Cardiac fibroblast (primary cell): ENCODE measurements around the gene PRDM1.

Source experiments
- DNase-seq, 2 donors: peaks; one replicate each; pipeline versions ENCODE4 v3.0.0 to v3.0.0-alpha.2; 2010; ENCODE audit warnings: low read depth in 2 of 2
- H3K4me3 ChIP-seq, 2 donors: replicated peaks in 1 of 2; 1 replicate in 1 of 2; 2 replicates in 1 of 2; pipeline ENCODE4 v1.5.1; 2011; ENCODE audit warnings: low read depth in 2 of 2, low read length in 2 of 2, mild to moderate bottlenecking in 2 of 2, moderate library complexity in 1 of 2
- TF ChIP-seq, protein P1 (sequence below): IDR thresholded peaks from one replicate; pipeline ENCODE4 v1.5.1; 2011; ENCODE audit warnings: low read depth, mild to moderate bottlenecking, low read length, inconsistent platforms

Gene PRDM1

DNA sequence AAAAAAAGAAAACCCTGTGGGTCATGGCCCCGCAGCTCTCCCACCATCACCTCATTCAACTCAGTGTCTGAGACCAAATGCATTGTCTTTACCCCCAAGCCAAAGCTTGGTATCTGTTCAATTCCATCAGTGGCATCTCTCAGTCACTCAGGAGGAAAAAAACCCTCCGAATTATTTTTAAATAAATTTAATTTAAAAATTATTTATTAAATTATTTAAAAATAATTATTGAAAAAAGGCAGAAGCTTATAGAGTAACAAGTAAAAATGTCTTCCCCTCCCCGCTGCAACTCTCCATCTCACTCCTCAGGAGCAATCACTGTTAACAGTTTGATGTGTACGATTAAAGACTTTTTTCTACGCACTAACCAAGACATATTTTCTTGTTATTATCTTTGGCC is 50.7 kb downstream of the PRDM1 start:
- TF ChIP-seq, protein P1, sequence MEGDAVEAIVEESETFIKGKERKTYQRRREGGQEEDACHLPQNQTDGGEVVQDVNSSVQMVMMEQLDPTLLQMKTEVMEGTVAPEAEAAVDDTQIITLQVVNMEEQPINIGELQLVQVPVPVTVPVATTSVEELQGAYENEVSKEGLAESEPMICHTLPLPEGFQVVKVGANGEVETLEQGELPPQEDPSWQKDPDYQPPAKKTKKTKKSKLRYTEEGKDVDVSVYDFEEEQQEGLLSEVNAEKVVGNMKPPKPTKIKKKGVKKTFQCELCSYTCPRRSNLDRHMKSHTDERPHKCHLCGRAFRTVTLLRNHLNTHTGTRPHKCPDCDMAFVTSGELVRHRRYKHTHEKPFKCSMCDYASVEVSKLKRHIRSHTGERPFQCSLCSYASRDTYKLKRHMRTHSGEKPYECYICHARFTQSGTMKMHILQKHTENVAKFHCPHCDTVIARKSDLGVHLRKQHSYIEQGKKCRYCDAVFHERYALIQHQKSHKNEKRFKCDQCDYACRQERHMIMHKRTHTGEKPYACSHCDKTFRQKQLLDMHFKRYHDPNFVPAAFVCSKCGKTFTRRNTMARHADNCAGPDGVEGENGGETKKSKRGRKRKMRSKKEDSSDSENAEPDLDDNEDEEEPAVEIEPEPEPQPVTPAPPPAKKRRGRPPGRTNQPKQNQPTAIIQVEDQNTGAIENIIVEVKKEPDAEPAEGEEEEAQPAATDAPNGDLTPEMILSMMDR, result no peak
- no peak for DNase-seq
- H3K4me3 ChIP-seq, result no peak overlapping the region

DNA sequence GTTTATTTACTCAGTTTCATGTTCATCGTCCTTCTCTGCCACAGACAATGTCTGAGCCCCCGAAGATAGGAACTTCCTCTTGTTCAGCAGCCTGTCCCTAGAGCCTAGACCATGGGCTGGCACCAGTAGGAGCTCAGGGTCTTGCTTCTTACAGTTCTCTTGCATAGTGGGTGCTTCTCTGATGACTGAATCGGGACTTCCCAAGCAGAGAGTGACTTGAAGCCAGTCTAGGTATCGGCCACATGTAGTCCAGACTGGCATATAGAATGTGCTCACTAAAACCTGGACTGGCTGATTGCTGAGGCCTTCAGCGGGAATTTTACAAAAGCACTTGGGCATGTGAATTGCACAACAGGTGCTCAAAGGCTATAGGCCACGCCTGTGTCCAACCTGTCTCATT is 52.0 kb downstream of the PRDM1 start:
- no peak overlapping the region for H3K4me3 ChIP-seq
- TF ChIP-seq, protein P1, result no peak
- no peak for DNase-seq

DNA sequence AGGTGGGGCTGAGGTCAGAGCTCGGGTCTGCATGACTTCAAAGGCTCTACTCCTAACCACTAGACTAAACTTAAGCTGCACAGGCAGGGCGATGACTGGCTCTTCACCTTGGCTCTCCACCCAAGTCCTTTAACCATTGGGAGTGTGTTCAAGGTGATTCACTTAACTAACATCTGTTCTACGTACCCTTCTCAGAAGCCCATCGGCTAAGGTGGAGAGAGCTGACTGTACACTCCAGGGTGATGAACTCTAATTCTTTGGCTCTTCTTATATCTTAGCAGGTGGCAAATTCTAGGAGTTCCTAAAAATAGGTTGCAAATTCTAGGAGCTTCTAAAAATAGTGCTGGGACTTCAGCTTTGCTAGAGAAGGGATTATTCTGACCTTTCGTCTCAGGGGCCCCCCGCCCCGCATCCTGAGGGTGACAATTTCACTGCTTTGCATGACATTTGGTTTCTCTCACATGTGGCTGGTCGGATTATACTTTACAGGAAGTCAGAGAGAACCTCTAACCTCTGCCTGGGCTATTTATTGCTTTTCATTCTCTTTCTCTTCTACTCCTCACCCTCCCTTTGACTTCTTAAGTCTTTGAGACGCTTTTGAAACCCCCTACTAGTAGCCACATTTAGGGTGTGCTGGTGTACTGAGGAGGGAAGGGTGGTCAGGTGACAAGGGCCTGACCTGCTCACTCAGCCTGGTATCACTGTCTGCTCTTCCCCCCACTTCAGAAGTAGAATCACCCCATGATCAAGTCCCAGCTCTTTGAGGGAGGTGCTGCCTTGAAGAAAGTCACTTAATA is 55.5 kb downstream of the PRDM1 start:
- DNase-seq, result no peak
- TF ChIP-seq, protein P1, result no peak
- no peak overlapping the region for H3K4me3 ChIP-seq

DNA sequence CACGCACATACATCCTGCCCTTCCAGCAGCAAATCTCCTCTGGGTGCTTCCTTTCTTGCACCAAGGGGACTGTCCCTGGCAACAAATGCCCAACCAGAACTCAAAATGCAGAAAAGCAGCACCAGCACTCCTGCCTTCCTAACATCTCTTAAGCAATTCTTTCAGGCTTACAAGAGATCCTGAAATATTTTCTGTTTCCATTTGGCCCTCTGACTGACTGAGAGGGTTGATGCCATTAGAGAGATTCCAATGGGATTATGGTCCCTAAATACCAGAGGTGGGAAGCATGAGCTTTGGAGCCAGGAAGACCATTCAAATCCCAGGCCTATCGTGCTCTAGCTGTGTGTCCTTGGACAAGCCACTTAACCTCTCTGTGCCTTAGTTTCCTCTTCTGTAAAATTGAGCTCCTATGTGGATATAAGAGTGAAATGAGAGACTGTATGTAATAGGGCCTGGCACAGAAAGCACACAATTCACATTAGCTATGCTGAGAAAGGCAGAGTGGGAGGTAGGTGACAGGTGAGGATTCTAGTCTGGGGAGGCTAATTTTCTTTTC is 56.8 kb downstream of the PRDM1 start:
- TF ChIP-seq, protein P1, result no peak
- no peak for DNase-seq
- H3K4me3 ChIP-seq, result no peak overlapping the region

DNA sequence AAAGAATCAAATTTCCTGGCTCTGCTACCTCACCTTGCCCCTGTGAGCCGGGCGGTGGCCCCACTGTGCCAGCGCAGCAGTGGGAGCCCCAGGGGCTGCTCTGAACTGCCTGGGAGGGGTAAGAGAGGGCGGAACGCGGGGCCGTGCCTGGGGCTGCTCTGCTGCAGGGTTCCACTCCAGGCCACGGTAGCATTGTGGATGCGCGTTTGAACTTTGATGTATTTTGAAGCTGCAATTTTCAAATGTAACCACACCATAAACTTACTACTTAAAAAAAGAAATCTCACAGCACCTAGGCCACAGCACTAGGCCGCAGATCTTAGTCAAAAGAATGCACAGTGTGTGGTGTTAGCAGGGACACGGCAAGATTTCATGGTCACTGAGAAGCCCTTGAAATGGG is 57.5 kb downstream of the PRDM1 start:
- no peak for DNase-seq
- H3K4me3 ChIP-seq, result no peak overlapping the region
- TF ChIP-seq, protein P1, result no peak

DNA sequence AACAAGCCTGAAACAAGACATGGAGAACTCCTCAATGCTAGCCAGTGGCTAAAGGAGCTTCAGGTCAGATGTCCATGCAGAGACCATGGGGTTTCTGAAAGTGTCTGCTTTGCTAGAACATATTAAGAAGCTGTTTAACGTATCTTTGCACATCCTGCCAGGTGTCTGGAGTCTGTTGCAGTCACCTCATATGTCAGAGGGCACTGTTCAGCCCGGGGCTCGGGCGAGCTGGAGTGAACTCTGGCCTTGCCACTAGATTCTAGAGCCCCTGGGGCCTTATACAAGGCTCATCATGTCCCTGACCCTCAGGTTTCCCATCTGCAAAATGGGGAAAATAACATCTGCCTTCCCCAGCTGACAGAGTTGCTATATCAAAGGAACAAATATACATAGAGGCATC is 59.0 kb downstream of the PRDM1 start:
- TF ChIP-seq, protein P1, result no peak
- no peak for DNase-seq
- H3K4me3 ChIP-seq, result no peak overlapping the region
